SK-N-SH (cell line): ENCODE data around the gene KLF2. TPM values are rescaled to one million over a fixed set of nuclear protein-coding genes. Genes with fewer than 3 reads are reported as not detected.

Experiments used
- CTCF ChIA-PET: fragments of 300-600, 350-600 bp; formaldehyde crosslinking; extraction: SDS; loops from one replicate; lab custom pipeline; 2021; lab: Yijun Ruan, JAX
- POLR2A ChIA-PET: fragments of 350-600 bp; sonication (Branson Sonifier 250); formaldehyde crosslinking; extraction: SDS; loops from one replicate; lab custom pipeline; 2020; ENCODE audit warnings: antibody characterized with exemption, inconsistent platforms; lab: Yijun Ruan, JAX
- DNase-seq: peaks from one replicate; pipeline ENCODE4 v3.0.0; 2012
- H2AFZ ChIP-seq: fragments of 200-600 bp; sonication (generic); 2 replicates; pipeline ENCODE4 v1.8.1; 2016; ENCODE audit warnings: antibody characterized with exemption, mild to moderate bottlenecking, low read depth
- H3F3A ChIP-seq: fragments of 200-600 bp; sonication (generic); replicated peaks from 2 replicates; pipeline ENCODE3; 2016; ENCODE audit warnings: antibody characterized with exemption, mild to moderate bottlenecking; ENCODE audit not compliant: insufficient read depth
- H3K27ac ChIP-seq, 2 experiments: fragments of 200-500 bp in 1 of 2; fragments of 200-600 bp in 1 of 2; sonication (Bioruptor generic) in 1 of 2; sonication (generic), shearing (Covaris generic) in 1 of 2; 2 replicates each; pipeline versions ENCODE4 v1.5.1 to v1.6.1; 2014 to 2016; ENCODE audit warnings: low read depth in 2 of 2, inconsistent platforms in 1 of 2, low read length in 1 of 2, mild to moderate bottlenecking in 1 of 2, mixed read lengths in 1 of 2
- H3K27me3 ChIP-seq: fragments of 200-600 bp; sonication (generic), shearing (Covaris generic); 2 replicates; pipeline ENCODE4 v1.6.1; 2016; ENCODE audit warnings: mixed run types; ENCODE audit not compliant: insufficient read depth
- H3K36me3 ChIP-seq, 2 experiments: fragments of 200-500 bp in 1 of 2; fragments of 200-600 bp in 1 of 2; sonication (Bioruptor generic) in 1 of 2; sonication (generic) in 1 of 2; replicated peaks in 1 of 2; 2 replicates each; pipeline versions ENCODE3 to v1.5.1; 2014 to 2016; ENCODE audit warnings: low read length in 1 of 2, mild to moderate bottlenecking in 1 of 2; ENCODE audit not compliant: insufficient read depth in 2 of 2, control insufficient read depth in 1 of 2
- H3K4me1 ChIP-seq, 2 experiments: fragments of 200-500 bp in 1 of 2; fragments of 200-600 bp in 1 of 2; sonication (Bioruptor generic) in 1 of 2; sonication (generic), shearing (Covaris generic) in 1 of 2; 2 replicates each; pipeline versions ENCODE4 v1.5.1 to v1.6.1; 2014 to 2016; ENCODE audit warnings: low read depth in 1 of 2, low read length in 1 of 2, mixed run types in 1 of 2; ENCODE audit not compliant: insufficient read depth in 2 of 2, control insufficient read depth in 1 of 2
- H3K4me2 ChIP-seq: fragments of 200-600 bp; sonication (generic), shearing (Covaris generic); 2 replicates; pipeline ENCODE4 v1.6.1; 2017; ENCODE audit warnings: mixed run types
- H3K4me3 ChIP-seq, 2 experiments: fragments of 200-500 bp in 1 of 2; fragments of 200-600 bp in 1 of 2; sonication (Bioruptor generic) in 1 of 2; sonication (generic), shearing (Covaris generic) in 1 of 2; 2 replicates each; pipeline versions ENCODE4 v1.5.1 to v1.8.1; 2014 to 2016; ENCODE audit warnings: low read depth in 2 of 2, inconsistent platforms in 1 of 2, low read length in 1 of 2, mild to moderate bottlenecking in 1 of 2, mixed read lengths in 1 of 2, moderate library complexity in 1 of 2
- H3K79me2 ChIP-seq: fragments of 200-600 bp; sonication (generic); 2 replicates; pipeline ENCODE4 v1.8.1; 2017; ENCODE audit warnings: mild to moderate bottlenecking; ENCODE audit not compliant: insufficient read depth
- H3K9ac ChIP-seq: fragments of 200-600 bp; sonication (generic); 2 replicates; pipeline ENCODE4 v1.6.1; 2017; ENCODE audit warnings: mixed run types
- H3K9me2 ChIP-seq: fragments of 200-600 bp; sonication (generic); 2 replicates; pipeline ENCODE4 v1.6.1; 2017; ENCODE audit warnings: mixed run types
- H3K9me3 ChIP-seq: fragments of 200-600 bp; sonication (generic); 2 replicates; pipeline ENCODE4 v1.6.1; 2017; ENCODE audit warnings: mixed run types, mild to moderate bottlenecking, moderate library complexity
- H4K20me1 ChIP-seq: fragments of 200-600 bp; sonication (generic); 2 replicates; pipeline ENCODE4 v1.6.1; 2017; ENCODE audit warnings: mild to moderate bottlenecking, mixed run types; ENCODE audit not compliant: insufficient read depth
- CHD2 ChIP-seq: fragments of 150-350 bp; IDR thresholded peaks from 2 replicates; pipeline ENCODE4 v1.6.1; 2018; ENCODE audit warnings: low read length; ENCODE audit not compliant: partially characterized antibody
- CTCF ChIP-seq: fragments of 200-600 bp; sonication (generic); IDR thresholded peaks from 2 replicates; pipeline ENCODE4 v1.6.1; 2017; ENCODE audit warnings: antibody characterized with exemption, mild to moderate bottlenecking, moderate library complexity
- ELF1 ChIP-seq: IDR thresholded peaks from 2 replicates; pipeline ENCODE4 v1.4.0; 2012
- EP300 ChIP-seq, 2 experiments: IDR thresholded peaks; 2 replicates each; pipeline versions ENCODE4 v1.4.0 to v1.6.1; 2012; ENCODE audit warnings: borderline replicate concordance in 1 of 2, low read depth in 1 of 2, low read length in 1 of 2
- EZH2phosphoT487 ChIP-seq: fragments of 200-600 bp; sonication (generic); IDR thresholded peaks from 2 replicates; pipeline ENCODE4 v1.6.1; 2017; ENCODE audit warnings: low read depth, mixed run types, mild to moderate bottlenecking, antibody characterized with exemption, moderate library complexity, borderline replicate concordance
- FOXJ3 ChIP-seq: sonication (generic); formaldehyde crosslinking; IDR thresholded peaks from 2 replicates; pipeline ENCODE4 v1.5.1; 2020; ENCODE audit warnings: mild to moderate bottlenecking, missing genetic modification reagents
- IRF3 ChIP-seq: fragments of 150-350 bp; IDR thresholded peaks from 2 replicates; pipeline ENCODE4 v1.6.1; 2016; ENCODE audit warnings: mild to moderate bottlenecking, low read depth, low read length
- MEF2A ChIP-seq: IDR thresholded peaks from 2 replicates; pipeline ENCODE4 v1.4.0; 2012; ENCODE audit warnings: low read depth, borderline replicate concordance
- NFIC ChIP-seq: IDR thresholded peaks from 2 replicates; pipeline ENCODE4 v1.4.0; 2012; ENCODE audit warnings: borderline replicate concordance
- POLR2AphosphoS5 ChIP-seq: IDR thresholded peaks from 2 replicates; pipeline ENCODE4 v1.6.1; 2012; ENCODE audit warnings: low read depth, low read length
- RAD21 ChIP-seq: IDR thresholded peaks from 2 replicates; pipeline ENCODE4 v1.6.1; 2012; ENCODE audit warnings: mild to moderate bottlenecking, low read length
- SIN3A ChIP-seq: IDR thresholded peaks from 2 replicates; pipeline ENCODE4 v1.6.1; 2012; ENCODE audit warnings: low read depth, mild to moderate bottlenecking, low read length, moderate library complexity, borderline replicate concordance
- TCF12 ChIP-seq: IDR thresholded peaks from 2 replicates; pipeline ENCODE4 v1.4.0; 2012
- USF1 ChIP-seq: IDR thresholded peaks from 2 replicates; pipeline ENCODE4 v1.4.0; 2012; ENCODE audit warnings: low read depth, borderline replicate concordance
- WGBS: methylation state at CpG from one replicate; pipeline ENCODE4 v1.1.6; 2017; ENCODE audit warnings: low lambda C conversion rate; 5-methylcytosine and 5-hydroxymethylcytosine counted together
- polyA plus RNA-seq, 3 experiments: library from polyadenylated mRNA; depleted of rRNA; stranded (reverse); fragments of >200 nt; gene quantifications; 2 replicates each; pipeline ENCODE4 v1.2.3, GENCODE V29; 2012

Gene KLF2
- polyA plus RNA-seq, 1 of the 3 experiments (the other 2 are of a cell fraction) = 6.9 TPM

GRCh38 chr19:16327911-16328823 is 3.5 kb downstream of the KLF2 start:
- 47% methylated on average over 20 of the region's 20 CpGs for WGBS
- CTCF ChIA-PET = interaction anchor here (1.3 to 1.8 kb wide), 4 partner anchors 11 to 81 kb away, joined by 3 to 5 read pairs (median 4); no protein-coding TSS in a partner anchor
- TF ChIP-seq POLR2AphosphoS5 (no peak), TCF12 (no peak), CHD2 (no peak), FOXJ3 (CRISPR knock-in tag) (no peak), EP300 (IDR thresholded peaks at IDR 0.05; ENCODE audit: borderline replicate concordance in 1 of 2, low read depth in 1 of 2, low read length in 1 of 2) (no peak), USF1 (no peak), NFIC (no peak), ELF1 (no peak), IRF3 (no peak), RAD21 (no peak), MEF2A (no peak), SIN3A (no peak), EZH2phosphoT487 (no peak), CTCF (no peak)
- Histone ChIP-seq H3K9ac (no peak overlapping the region; the same call in 1 of the 2 replicates), H2AFZ (no peak overlapping the region), H3K36me3 (peaks cover 0 to 3% of the 10 kb centered on the region in 2 experiments), H3K9me2 (no peaks in the 10 kb centered on the region), H3K9me3 (no peaks in the 10 kb centered on the region), H3K4me1 (no peaks in the 10 kb centered on the region), H3K4me2 (peak overlapping the region; percentile 41; the same call in 1 of the 2 replicates), H3K79me2 (peaks cover 19% of the 10 kb centered on the region; the same call in 1 of the 2 replicates), H3F3A (peaks cover 42% of the 10 kb centered on the region), H3K27ac (0 out of 4 replicates have a peak overlapping the region, but pooled peaks of 1 of the 2 experiments have one; percentile 28), H4K20me1 (peaks cover 35% of the 10 kb centered on the region), H3K27me3 (peaks cover 11% of the 10 kb centered on the region; the same call in 1 of the 2 replicates), H3K4me3 (no peak overlapping the region)
- POLR2A ChIA-PET = interaction anchor here (0.6 kb wide), 1 partner anchor 13 kb away, joined by 3 read pairs; no protein-coding TSS in a partner anchor
- no peak for DNase-seq
